Panc1 (cell line): ENCODE data around the gene CFAP77. TPM values are rescaled to one million over a fixed set of nuclear protein-coding genes. Genes with fewer than 3 reads are reported as not detected.

Source experiments
- ATAC-seq: fragments of 200-7000 bp; cut with Tn5 transposase; 2 replicates; pipeline ENCODE4 v1.9.1; 2020; ENCODE audit warnings: mild to moderate bottlenecking, moderate library complexity
- BruUV-seq: library from RNA; stranded (reverse); fragments of 400-500 nt; replicated peaks from 2 replicates; lab custom pipeline; 2021; lab: Mats Ljungman, UMichigan
- CTCF ChIA-PET: fragments of 300-600 bp; sonication (Branson Sonifier 250); formaldehyde crosslinking; loops from one replicate; lab custom pipeline; 2022; ENCODE audit warnings: antibody characterized with exemption; lab: Charles Lee
- POLR2A ChIA-PET: fragments of 300-600 bp; sonication (Branson Sonifier 250); formaldehyde crosslinking; loops from one replicate; lab custom pipeline; 2022; ENCODE audit warnings: antibody characterized with exemption; lab: Charles Lee
- DNase-seq: peaks from one replicate; pipeline ENCODE4 v3.0.0-alpha.2; 2010; ENCODE audit warnings: low read depth, low spot score
- H3K27ac ChIP-seq: 2 replicates; pipeline ENCODE4 v1.5.1; 2011; ENCODE audit warnings: mild to moderate bottlenecking, low read length, inconsistent platforms
- H3K27me3 ChIP-seq: fragments of 200-500 bp; sonication (Bioruptor generic); 2 replicates; pipeline ENCODE4 v1.6.0; 2014; ENCODE audit warnings: low read length, inconsistent platforms; ENCODE audit not compliant: control insufficient read depth, insufficient read depth
- H3K36me3 ChIP-seq: fragments of 200-500 bp; sonication (Bioruptor generic); 2 replicates; pipeline ENCODE4 v1.5.1; 2014; ENCODE audit warnings: inconsistent platforms, mild to moderate bottlenecking, low read length, moderate library complexity; ENCODE audit not compliant: control insufficient read depth, insufficient read depth
- H3K4me1 ChIP-seq: 2 replicates; pipeline ENCODE4 v1.5.1; 2011; ENCODE audit warnings: inconsistent platforms, mild to moderate bottlenecking, low read length, moderate library complexity; ENCODE audit not compliant: control insufficient read depth, insufficient read depth
- H3K4me3 ChIP-seq, 2 experiments: 2 replicates each; pipeline ENCODE4 v1.5.1; 2011 to 2012; ENCODE audit warnings: low read depth in 2 of 2, low read length in 2 of 2, mild to moderate bottlenecking in 2 of 2, inconsistent platforms in 1 of 2, moderate library complexity in 1 of 2
- H3K9me3 ChIP-seq: fragments of 200-500 bp; sonication (Bioruptor generic); 2 replicates; pipeline ENCODE4 v1.5.1; 2014; ENCODE audit warnings: low read depth, mild to moderate bottlenecking, inconsistent platforms, low read length, moderate library complexity; ENCODE audit not compliant: control insufficient read depth, insufficient read depth
- CTCF ChIP-seq: fragments of 450-650 bp; IDR thresholded peaks from 2 replicates; pipeline ENCODE4 v1.5.1; 2017; ENCODE audit warnings: mild to moderate bottlenecking
- POLR2AphosphoS5 ChIP-seq: IDR thresholded peaks from 2 replicates; pipeline ENCODE4 v1.6.1; 2012; ENCODE audit warnings: mild to moderate bottlenecking, low read depth, low read length, moderate library complexity
- REST ChIP-seq, 2 experiments: IDR thresholded peaks; 2 replicates each; pipeline ENCODE4 v1.6.1; 2011 to 2012; ENCODE audit warnings: low read depth in 2 of 2, control low read depth in 1 of 2, low read length in 1 of 2, mild to moderate bottlenecking in 1 of 2, moderate library complexity in 1 of 2; ENCODE audit not compliant: insufficient read depth in 1 of 2
- SIN3A ChIP-seq: IDR thresholded peaks from 2 replicates; pipeline ENCODE4 v1.6.1; 2012; ENCODE audit warnings: low read depth, mild to moderate bottlenecking, low read length, moderate library complexity, borderline replicate concordance; ENCODE audit not compliant: insufficient read depth
- TCF7L2 ChIP-seq: IDR thresholded peaks from 2 replicates; pipeline ENCODE4 v1.6.1; 2011; ENCODE audit warnings: mild to moderate bottlenecking, low read depth, low read length, inconsistent platforms
- in situ Hi-C: cut with HindIII; loops from 2 replicates; pipeline ENCODE4 v1.10.0; 2016; ENCODE audit warnings: low sequenced_read_pairs, low pct_unique_long_range_greater_than_20kb
- intact Hi-C: fragments of 100-400 bp; cut with micrococcal nuclease; formaldehyde crosslinking; loops from one replicate; pipeline ENCODE4 v1.10.0; 2022; ENCODE audit not compliant: unreplicated experiment
- total RNA-seq: library from RNA; stranded (reverse); gene quantifications from one replicate; pipeline ENCODE4 v1.2.1, GENCODE V29; 2021; ENCODE audit not compliant: unreplicated experiment

CFAP77 gene
- total RNA-seq, 1 experiment from 2014 or later: not detected

- H3K4me3 ChIP-seq: no peak overlapping the region
- no peaks in the 10 kb centered on the region for H3K36me3 ChIP-seq
- no TSS peak for BruUV-seq
- ChIA-PET POLR2A (no interaction called here), CTCF (interaction anchor here (0.6 kb wide), 1 partner anchor 22 kb away, joined by 4 read pairs; no protein-coding TSS in a partner anchor)
- intact Hi-C loops: no loop called here
- ATAC-seq (no peak), DNase-seq (no peak)
- no peak overlapping the region for H3K27ac ChIP-seq
- no peaks in the 10 kb centered on the region for H3K27me3 ChIP-seq
- TF ChIP-seq CTCF (no peak), POLR2AphosphoS5 (no peak), SIN3A (no peak), TCF7L2 (no peak), REST (IDR thresholded peaks at IDR 0.05; ENCODE audit: insufficient read depth in 1 of 2, low read depth in 2 of 2, low read length in 1 of 2) (no peak)
- H3K4me1 ChIP-seq: no peaks in the 10 kb centered on the region
- no peaks in the 10 kb centered on the region for H3K9me3 ChIP-seq
- in situ Hi-C loops: no loop called here
These were observed 137.4 kb downstream of the CFAP77 start for GRCh38 chr9:132547436-132547835.

GRCh38 chr9:132547976-132548730 lies 138.1 kb downstream of the CFAP77 start:
- DNase-seq (no peak), ATAC-seq (no peak)
- Histone ChIP-seq H3K27ac (no peak overlapping the region), H3K4me3 (no peak overlapping the region), H3K9me3 (no peaks in the 10 kb centered on the region), H3K36me3 (no peaks in the 10 kb centered on the region), H3K4me1 (no peaks in the 10 kb centered on the region), H3K27me3 (no peaks in the 10 kb centered on the region)
- CTCF ChIA-PET: no interaction called here
- no TSS peak for BruUV-seq
- in situ Hi-C loops (no loop called here), intact Hi-C loops (no loop called here)
- POLR2A ChIA-PET: no interaction called here
- TF ChIP-seq REST (IDR thresholded peaks at IDR 0.05; ENCODE audit: insufficient read depth in 1 of 2, low read depth in 2 of 2, low read length in 1 of 2) (no peak), CTCF (no peak), TCF7L2 (no peak)
